ENCODE data around the gene SLF1.

- TF ChIP-seq CTCF (conservative IDR thresholded peaks at IDR 0.05) (no peak), EZH2 (IDR thresholded peaks at IDR 0.05; ENCODE audit: low read depth) (no peak)
Observed at GRCh38 chr5:94694671-94695070, 76.2 kb downstream of the SLF1 start.
